GM12801 (cell line): ENCODE measurements around the gene MORN5.

Experiments used
- CTCF ChIP-seq: IDR thresholded peaks from one replicate; pipeline ENCODE4 v1.5.1; 2011; ENCODE audit warnings: control low read depth; ENCODE audit not compliant: insufficient read length; ENCODE audit errors: extremely low read depth

MORN5 gene

GRCh38 chr9:122155796-122156195, 3.9 kb upstream of the MORN5 start:
- no peak for TF ChIP-seq CTCF

GRCh38 chr9:122158202-122158601, 1.5 kb upstream of the MORN5 start:
- TF ChIP-seq CTCF: no peak

- TF ChIP-seq CTCF: no peak
Measured at GRCh38 chr9:122159925-122160246, 178 bp downstream of the MORN5 start.

- TF ChIP-seq CTCF: no peak
Measured at GRCh38 chr9:122162415-122162814, 2.7 kb downstream of the MORN5 start.

GRCh38 chr9:122164286-122164685, 4.6 kb downstream of the MORN5 start:
- TF ChIP-seq CTCF: no peak

GRCh38 chr9:122168356-122168755, 8.6 kb downstream of the MORN5 start:
- no peak for TF ChIP-seq CTCF

GRCh38 chr9:122172131-122172530, 12.4 kb downstream of the MORN5 start:
- no peak for TF ChIP-seq CTCF

GRCh38 chr9:122173670-122174069, 14.0 kb downstream of the MORN5 start:
- no peak for TF ChIP-seq CTCF
